Left lung (tissue), 10 donors: ENCODE measurements around the gene BICC1. TPM values are rescaled to one million over a fixed set of nuclear protein-coding genes. Genes with fewer than 3 reads are reported as not detected.

Experiments used
- ATAC-seq: fragments of 200-7000 bp; cut with Tn5 transposase; one replicate; pipeline ENCODE4 v1.9.1; 2020; ENCODE audit warnings: moderate library complexity
- DNase-seq, 4 donors: peaks; one replicate each; pipeline ENCODE4 v3.0.0-alpha.2; 2013 to 2020
- H3K27ac ChIP-seq, 2 donors: fragments of 200-600 bp; sonication (generic) in 1 of 2; one replicate each; pipeline versions ENCODE4 v1.5.0 to v1.8.0; 2020 to 2021
- H3K27me3 ChIP-seq, 2 donors: fragments of 200-600 bp; sonication (generic) in 1 of 2; one replicate each; pipeline versions ENCODE4 v1.5.0 to v1.8.0; 2020 to 2021
- H3K36me3 ChIP-seq, 2 donors: fragments of 200-600 bp; sonication (generic) in 1 of 2; one replicate each; pipeline versions ENCODE4 v1.5.0 to v1.8.0; 2020 to 2021
- H3K4me1 ChIP-seq, 2 donors: fragments of 200-600 bp; one replicate each; pipeline ENCODE4 v1.8.0; 2021
- H3K4me3 ChIP-seq, 2 donors: fragments of 200-600 bp; sonication (generic) in 1 of 2; one replicate each; pipeline versions ENCODE4 v1.5.0 to v1.8.0; 2020 to 2021; ENCODE audit warnings: mild to moderate bottlenecking in 1 of 2
- H3K9me3 ChIP-seq, 2 donors: fragments of 200-600 bp; sonication (generic) in 1 of 2; one replicate each; pipeline versions ENCODE4 v1.5.0 to v1.8.0; 2020 to 2021
- intact Hi-C, 2 donors: fragments of 100-400 bp; cut with DNase I; formaldehyde crosslinking; loops; one replicate each; pipeline versions ENCODE4 v1.11.2 to v1.14.2; 2022
- polyA plus RNA-seq, 6 donors: library from polyadenylated mRNA; unstranded; fragments of 120-200 nt; gene quantifications; one replicate each; pipeline ENCODE4 v1.2.1, GENCODE V29; 2013; ENCODE audit not compliant: insufficient read length in 6 of 6
- total RNA-seq, 2 donors: library from RNA; stranded (reverse); fragmentation: NEBNext Ultra II Directional; extraction: Animal tissue kit (Norgen Biotek cat#: 25700); gene quantifications; one replicate each; pipeline ENCODE4 v1.2.1, GENCODE V29; 2021
- TF ChIP-seq, protein P1 (sequence below), 2 donors: fragments of 200-600 bp; sonication (generic) in 1 of 2; IDR thresholded peaks; one replicate each; pipeline versions ENCODE4 v1.5.0 to v1.8.0; 2021; ENCODE audit warnings: antibody characterized with exemption in 2 of 2
- donor health status: DM: no; HTN: yes; CAD: no.
- donor health status: DM: no; HTN: no; CAD: no.

BICC1 gene
- total and polyA plus RNA-seq, 8 donors = 10.9 to 47.4 (median 37.1) TPM

GRCh38 chr10:58781873-58782488 lies 269.3 kb downstream of the BICC1 start:
- Histone ChIP-seq H3K27ac (no peak overlapping the region), H3K4me3 (no peak overlapping the region), H3K27me3 (no peaks in the 10 kb centered on the region), H3K36me3 (no peaks in the 10 kb centered on the region), H3K4me1 (peaks cover 2 to 5% of the 10 kb centered on the region in 2 donors), H3K9me3 (no peaks in the 10 kb centered on the region)
- TF ChIP-seq, protein P1, sequence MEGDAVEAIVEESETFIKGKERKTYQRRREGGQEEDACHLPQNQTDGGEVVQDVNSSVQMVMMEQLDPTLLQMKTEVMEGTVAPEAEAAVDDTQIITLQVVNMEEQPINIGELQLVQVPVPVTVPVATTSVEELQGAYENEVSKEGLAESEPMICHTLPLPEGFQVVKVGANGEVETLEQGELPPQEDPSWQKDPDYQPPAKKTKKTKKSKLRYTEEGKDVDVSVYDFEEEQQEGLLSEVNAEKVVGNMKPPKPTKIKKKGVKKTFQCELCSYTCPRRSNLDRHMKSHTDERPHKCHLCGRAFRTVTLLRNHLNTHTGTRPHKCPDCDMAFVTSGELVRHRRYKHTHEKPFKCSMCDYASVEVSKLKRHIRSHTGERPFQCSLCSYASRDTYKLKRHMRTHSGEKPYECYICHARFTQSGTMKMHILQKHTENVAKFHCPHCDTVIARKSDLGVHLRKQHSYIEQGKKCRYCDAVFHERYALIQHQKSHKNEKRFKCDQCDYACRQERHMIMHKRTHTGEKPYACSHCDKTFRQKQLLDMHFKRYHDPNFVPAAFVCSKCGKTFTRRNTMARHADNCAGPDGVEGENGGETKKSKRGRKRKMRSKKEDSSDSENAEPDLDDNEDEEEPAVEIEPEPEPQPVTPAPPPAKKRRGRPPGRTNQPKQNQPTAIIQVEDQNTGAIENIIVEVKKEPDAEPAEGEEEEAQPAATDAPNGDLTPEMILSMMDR (IDR thresholded peaks at IDR 0.05) = peak; percentile 50
- intact Hi-C loops = no loop called here
- DNase-seq (peak in 1 of 4 donors; percentile 63), ATAC-seq (peak; percentile 80)

GRCh38 chr10:58782876-58783851 lies 270.5 kb downstream of the BICC1 start:
- peak overlapping the region in 1 of 2 donors; percentile 4 for H3K27ac ChIP-seq
- H3K36me3 ChIP-seq = no peaks in the 10 kb centered on the region
- ATAC-seq (peak; percentile 27), DNase-seq (no peak)
- intact Hi-C loops = no loop called here
- no peak overlapping the region for H3K4me3 ChIP-seq
- no peaks in the 10 kb centered on the region for H3K27me3 ChIP-seq
- TF ChIP-seq, protein P1 (IDR thresholded peaks at IDR 0.05) = no peak
- peaks cover 2 to 5% of the 10 kb centered on the region in 2 donors for H3K4me1 ChIP-seq
- H3K9me3 ChIP-seq = no peaks in the 10 kb centered on the region

DNA sequence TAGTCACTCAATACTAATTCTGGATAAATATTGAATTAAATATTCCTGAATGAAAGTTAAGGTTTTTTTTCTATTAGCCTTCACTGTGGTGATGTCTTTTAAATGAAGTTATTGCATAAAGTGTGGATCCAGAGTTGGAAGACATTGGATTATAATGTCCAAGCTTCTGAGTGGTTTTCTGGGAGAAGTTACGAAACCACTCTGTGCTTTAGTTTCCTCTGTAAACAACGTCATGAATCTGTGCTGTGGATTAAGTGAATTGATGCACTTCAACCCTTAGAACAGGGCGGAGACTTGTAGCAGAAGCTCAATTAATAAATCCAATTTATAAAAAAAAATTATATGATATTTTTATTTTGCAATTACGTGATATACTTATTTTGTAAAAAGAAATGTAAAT lies 271.7 kb downstream of the BICC1 start:
- no peaks in the 10 kb centered on the region for H3K9me3 ChIP-seq
- ATAC-seq (peak; percentile 32), DNase-seq (no peak)
- H3K27me3 ChIP-seq = no peaks in the 10 kb centered on the region
- H3K27ac ChIP-seq = no peak overlapping the region
- intact Hi-C loops = no loop called here
- H3K36me3 ChIP-seq = no peaks in the 10 kb centered on the region
- TF ChIP-seq, protein P1 (IDR thresholded peaks at IDR 0.05) = no peak
- H3K4me1 ChIP-seq = peaks cover 2 to 5% of the 10 kb centered on the region in 2 donors
- no peak overlapping the region for H3K4me3 ChIP-seq

- Histone ChIP-seq H3K27me3 (no peaks in the 10 kb centered on the region), H3K4me1 (peaks cover 2 to 5% of the 10 kb centered on the region in 2 donors), H3K9me3 (no peaks in the 10 kb centered on the region), H3K27ac (no peak overlapping the region), H3K36me3 (no peaks in the 10 kb centered on the region), H3K4me3 (no peak overlapping the region)
- no peak for DNase-seq
- no peak for ATAC-seq
- TF ChIP-seq, protein P1 (IDR thresholded peaks at IDR 0.05) = no peak
- intact Hi-C loops = no loop called here
Observed at GRCh38 chr10:58785354-58785753, 272.7 kb downstream of the BICC1 start.

GRCh38 chr10:58791137-58791536 lies 278.5 kb downstream of the BICC1 start:
- no peak overlapping the region for H3K4me3 ChIP-seq
- H3K9me3 ChIP-seq = no peaks in the 10 kb centered on the region
- no peaks in the 10 kb centered on the region for H3K36me3 ChIP-seq
- DNase-seq (no peak), ATAC-seq (no peak)
- no peak overlapping the region for H3K27ac ChIP-seq
- H3K27me3 ChIP-seq = no peaks in the 10 kb centered on the region
- intact Hi-C loops = no loop called here
- TF ChIP-seq, protein P1 (IDR thresholded peaks at IDR 0.05) = no peak
- H3K4me1 ChIP-seq = no peaks in the 10 kb centered on the region
